IMR-90 (cell line): Measurements from ENCODE around the gene MORC1. TPM values are rescaled to one million over a fixed set of nuclear protein-coding genes. Genes with fewer than 3 reads are reported as not detected.

Source experiments
- ATAC-seq: fragments of 200-7000 bp; cut with Tn5 transposase; 2 replicates; pipeline ENCODE4 v1.9.1; 2020; ENCODE audit warnings: low read depth, mild to moderate bottlenecking, moderate library complexity
- BruUV-seq: library from RNA; stranded (reverse); fragments of 400-500 nt; replicated peaks from 2 replicates; lab custom pipeline; 2021; lab: Mats Ljungman, UMichigan
- CTCF ChIA-PET: fragments of 300-600 bp; formaldehyde crosslinking; extraction: SDS; loops from one replicate; lab custom pipeline; 2021; ENCODE audit warnings: antibody characterized with exemption; lab: Yijun Ruan, JAX
- POLR2A ChIA-PET: fragments of 300-600 bp; sonication (Branson Sonifier 250); formaldehyde crosslinking; loops from one replicate; lab custom pipeline; 2022; ENCODE audit warnings: antibody characterized with exemption; ENCODE audit not compliant: unreplicated experiment; lab: Charles Lee
- DNase-seq: peaks from one replicate; pipeline ENCODE4 v3.0.0; 2013
- H2AFZ ChIP-seq: replicated peaks from 2 replicates; pipeline ENCODE3; 2013; ENCODE audit warnings: low read length, mild to moderate bottlenecking; ENCODE audit not compliant: poor library complexity
- H2AK5ac ChIP-seq: 2 replicates; pipeline ENCODE4 v1.6.1; 2013; ENCODE audit warnings: low read depth, low read length, inconsistent platforms
- H2AK9ac ChIP-seq: replicated peaks from 2 replicates; pipeline ENCODE3; 2013; ENCODE audit warnings: mild to moderate bottlenecking, low read depth, low read length, moderate library complexity; ENCODE audit not compliant: poor library complexity
- H2BK120ac ChIP-seq: 2 replicates; pipeline ENCODE4 v1.6.1; 2013; ENCODE audit warnings: low read depth, low read length, inconsistent platforms
- H2BK15ac ChIP-seq: 3 replicates; pipeline ENCODE4 v1.6.1; 2013; ENCODE audit warnings: low read depth, low read length, inconsistent platforms
- H2BK20ac ChIP-seq: 2 replicates; pipeline ENCODE4 v1.6.1; 2013; ENCODE audit warnings: low read depth, mild to moderate bottlenecking, inconsistent platforms, low read length, moderate library complexity
- H2BK5ac ChIP-seq: 2 replicates; pipeline ENCODE4 v1.6.1; 2013; ENCODE audit warnings: mild to moderate bottlenecking, low read depth, low read length, inconsistent platforms; ENCODE audit not compliant: poor library complexity, severe bottlenecking
- H3K14ac ChIP-seq: replicated peaks from 2 replicates; pipeline ENCODE4 v1.6.1; 2013; ENCODE audit warnings: low read depth, low read length, inconsistent platforms
- H3K18ac ChIP-seq: 2 replicates; pipeline ENCODE4 v1.6.1; 2013; ENCODE audit warnings: low read depth, low read length, control low read depth
- H3K23ac ChIP-seq: 2 replicates; pipeline ENCODE4 v1.6.1; 2013; ENCODE audit warnings: low read depth, low read length, inconsistent platforms
- H3K27ac ChIP-seq: 2 replicates; pipeline ENCODE4 v1.5.1; 2013; ENCODE audit warnings: mild to moderate bottlenecking, control low read depth, low read length; ENCODE audit not compliant: insufficient read depth
- H3K27me3 ChIP-seq: 2 replicates; pipeline ENCODE4 v1.6.1; 2013; ENCODE audit warnings: low read length; ENCODE audit not compliant: control insufficient read depth, insufficient read depth
- H3K36me3 ChIP-seq: 2 replicates; pipeline ENCODE4 v1.6.1; 2013; ENCODE audit warnings: low read length, mixed read lengths; ENCODE audit not compliant: control insufficient read depth, insufficient read depth
- H3K4ac ChIP-seq: 2 replicates; pipeline ENCODE4 v1.6.1; 2013; ENCODE audit warnings: low read depth, low read length, inconsistent platforms
- H3K4me1 ChIP-seq: 2 replicates; pipeline ENCODE4 v1.6.1; 2013; ENCODE audit warnings: low read length, mixed read lengths; ENCODE audit not compliant: control insufficient read depth, insufficient read depth
- H3K4me2 ChIP-seq: 2 replicates; pipeline ENCODE4 v1.6.1; 2013; ENCODE audit warnings: low read depth, mild to moderate bottlenecking, control low read depth, low read length, moderate library complexity
- H3K4me3 ChIP-seq: 2 replicates; pipeline ENCODE4 v1.5.1; 2013; ENCODE audit warnings: low read depth, mild to moderate bottlenecking, control low read depth, low read length, moderate library complexity; ENCODE audit not compliant: insufficient read depth
- H3K56ac ChIP-seq: 2 replicates; pipeline ENCODE4 v1.6.1; 2013; ENCODE audit warnings: low read length, inconsistent platforms; ENCODE audit not compliant: insufficient read depth; ENCODE audit errors: extremely low read depth
- H3K79me1 ChIP-seq, 2 experiments: 2 replicates each; pipeline ENCODE4 v1.6.1; 2013; ENCODE audit warnings: low read length in 2 of 2, inconsistent platforms in 1 of 2, low read depth in 1 of 2
- H3K9ac ChIP-seq: 2 replicates; pipeline ENCODE4 v1.6.1; 2013; ENCODE audit warnings: low read depth, low read length, control low read depth
- H3K9me1 ChIP-seq: 2 replicates; pipeline ENCODE4 v1.6.1; 2013; ENCODE audit warnings: low read length, inconsistent platforms; ENCODE audit not compliant: insufficient read depth
- H3K9me3 ChIP-seq: 2 replicates; pipeline ENCODE4 v1.6.1; 2013; ENCODE audit warnings: low read length; ENCODE audit not compliant: control insufficient read depth, insufficient read depth
- H4K20me1 ChIP-seq: 2 replicates; pipeline ENCODE4 v1.6.1; 2013; ENCODE audit warnings: low read length, inconsistent platforms; ENCODE audit not compliant: insufficient read depth
- H4K5ac ChIP-seq: 2 replicates; pipeline ENCODE4 v1.6.1; 2013; ENCODE audit warnings: mild to moderate bottlenecking, low read depth, low read length, control low read depth
- H4K8ac ChIP-seq, 2 experiments: 2 replicates each; pipeline ENCODE4 v1.6.1; 2013; ENCODE audit warnings: low read depth in 2 of 2, low read length in 2 of 2, control low read depth in 1 of 2, inconsistent platforms in 1 of 2
- H4K91ac ChIP-seq: 2 replicates; pipeline ENCODE4 v1.6.1; 2013; ENCODE audit warnings: low read depth, low read length, inconsistent platforms; ENCODE audit not compliant: insufficient read depth
- BHLHE40 ChIP-seq: fragments of 150-350 bp; IDR thresholded peaks from 2 replicates; pipeline ENCODE4 v1.6.1; 2016; ENCODE audit warnings: mild to moderate bottlenecking, low read depth, low read length
- CEBPB ChIP-seq: IDR thresholded peaks from 2 replicates; pipeline ENCODE4 v1.6.1; 2012; ENCODE audit warnings: low read depth, low read length, improper control_type of control experiment
- CHD1 ChIP-seq: IDR thresholded peaks from 2 replicates; pipeline ENCODE4 v1.6.1; 2012; ENCODE audit warnings: low read depth, low read length, improper control_type of control experiment
- ELK1 ChIP-seq: fragments of 150-350 bp; IDR thresholded peaks from 2 replicates; pipeline ENCODE4 v1.6.1; 2016; ENCODE audit warnings: low read depth, mild to moderate bottlenecking, low read length, moderate library complexity, borderline replicate concordance
- FOS ChIP-seq: fragments of 150-350 bp; IDR thresholded peaks from 2 replicates; pipeline ENCODE4 v1.6.1; 2016; ENCODE audit warnings: low read depth, low read length
- MAFK ChIP-seq: IDR thresholded peaks from 2 replicates; pipeline ENCODE4 v1.6.1; 2012; ENCODE audit warnings: low read depth, low read length, improper control_type of control experiment
- MAZ ChIP-seq: IDR thresholded peaks from 2 replicates; pipeline ENCODE4 v1.6.1; 2012; ENCODE audit warnings: low read depth, mild to moderate bottlenecking, low read length, improper control_type of control experiment, moderate library complexity, borderline replicate concordance
- MXI1 ChIP-seq: IDR thresholded peaks from 2 replicates; pipeline ENCODE4 v1.6.1; 2012; ENCODE audit warnings: low read depth, mild to moderate bottlenecking, low read length, moderate library complexity, borderline replicate concordance
- NFE2L2 ChIP-seq: fragments of 150-350 bp; IDR thresholded peaks from 2 replicates; pipeline ENCODE4 v1.6.1; 2016; ENCODE audit warnings: low read depth, mild to moderate bottlenecking, low read length
- POLR2A ChIP-seq: IDR thresholded peaks from 2 replicates; pipeline ENCODE4 v1.6.1; 2012; ENCODE audit warnings: mild to moderate bottlenecking, low read depth, low read length
- RAD21 ChIP-seq: IDR thresholded peaks from 2 replicates; pipeline ENCODE4 v1.6.1; 2012; ENCODE audit warnings: low read length, improper control_type of control experiment
- RCOR1 ChIP-seq: IDR thresholded peaks from 2 replicates; pipeline ENCODE4 v1.6.1; 2012; ENCODE audit warnings: mild to moderate bottlenecking, low read length, improper control_type of control experiment; ENCODE audit not compliant: insufficient replicate concordance
- RFX5 ChIP-seq: IDR thresholded peaks from 2 replicates; pipeline ENCODE4 v1.8.0; 2012; ENCODE audit warnings: low read depth, mild to moderate bottlenecking, low read length, moderate library complexity
- SMC3 ChIP-seq: fragments of 150-350 bp; IDR thresholded peaks from 2 replicates; pipeline ENCODE4 v1.6.1; 2016; ENCODE audit warnings: low read depth, mild to moderate bottlenecking, antibody characterized with exemption, low read length, moderate library complexity
- USF2 ChIP-seq: fragments of 150-350 bp; IDR thresholded peaks from 2 replicates; pipeline ENCODE4 v1.6.1; 2017; ENCODE audit warnings: mild to moderate bottlenecking, antibody characterized with exemption, low read length, low read depth
- WGBS, 2 experiments: methylation state at CpG; one replicate each; pipeline versions ENCODE4 v1.1.5 to v1.1.7; 2013; ENCODE audit warnings: missing lambda C conversion rate in 2 of 2; ENCODE audit not compliant: insufficient read length in 1 of 2; ENCODE audit errors: extremely low coverage in 2 of 2; 5-methylcytosine and 5-hydroxymethylcytosine counted together
- dilution Hi-C: fragments of 300-500 bp; cut with HindIII; formaldehyde crosslinking; loops from one replicate; pipeline ENCODE4 v1.14.3; 2018; ENCODE audit warnings: low sequenced_read_pairs; ENCODE audit not compliant: unreplicated experiment
- in situ Hi-C: fragments of 300-500 bp; cut with MboI; formaldehyde crosslinking; loops from 3 replicates; pipeline ENCODE4 v1.14.3; 2019; ENCODE audit warnings: low sequenced_read_pairs, inconsistent platforms, mixed read lengths
- intact Hi-C: fragments of 100-400 bp; cut with micrococcal nuclease; formaldehyde crosslinking; loops from 2 replicates; pipeline ENCODE4 v1.10.0; 2022
- polyA plus RNA-seq, 3 experiments: library from polyadenylated mRNA; depleted of rRNA; stranded (reverse); fragments of >200 nt; gene quantifications; 2 replicates each; pipeline ENCODE4 v1.2.3, GENCODE V29; 2012; ENCODE audit warnings: low replicate concordance in 1 of 3
- total RNA-seq: library from RNA; depleted of rRNA; stranded (reverse); fragments of >200 nt; gene quantifications from 2 replicates; pipeline ENCODE4 v1.2.3, GENCODE V29; 2012
- TF ChIP-seq, protein P1 (sequence below): conservative IDR thresholded peaks from 2 replicates; pipeline ENCODE4 v1.5.1; 2012; ENCODE audit warnings: mild to moderate bottlenecking, low read depth, low read length, improper control_type of control experiment

MORC1 gene
- total and polyA plus RNA-seq, 2 of the 4 experiments (the other 2 are of a cell fraction): not detected

GRCh38 chr3:109116031-109116430, 1.9 kb downstream of the MORC1 start:
- no peak overlapping the region for H4K91ac ChIP-seq
- H4K8ac ChIP-seq: no peak overlapping the region
- no peak overlapping the region for H3K56ac ChIP-seq
- no TSS peak for BruUV-seq
- no peak overlapping the region for H3K27ac ChIP-seq
- ChIA-PET CTCF (interaction anchor here (0.9 kb wide), 1 partner anchor 14 kb away, joined by 4 read pairs; no protein-coding TSS in a partner anchor), POLR2A (no interaction called here)
- no peak overlapping the region for H3K4ac ChIP-seq
- no peaks in the 10 kb centered on the region for H4K20me1 ChIP-seq
- WGBS, 2 experiments: 22% methylated on average over 1 of the region's 2 CpGs; no CpG with 5 or more reads in 1 of the 2 experiments
- H2BK15ac ChIP-seq: no peak overlapping the region
- H3K36me3 ChIP-seq: no peaks in the 10 kb centered on the region
- ATAC-seq: no peak
- no peak overlapping the region for H3K14ac ChIP-seq
- in situ Hi-C loops (no loop called here), dilution Hi-C loops (no loop called here), intact Hi-C loops (no loop called here)
- no peaks in the 10 kb centered on the region for H3K79me1 ChIP-seq
- H3K23ac ChIP-seq: no peak overlapping the region
- H3K4me2 ChIP-seq: no peak overlapping the region
- no peak overlapping the region for H3K18ac ChIP-seq
- no peak overlapping the region for H2AK9ac ChIP-seq
- DNase-seq: no peak
- H3K9me1 ChIP-seq: no peaks in the 10 kb centered on the region
- no peak overlapping the region for H2BK20ac ChIP-seq
- no peak overlapping the region for H2AK5ac ChIP-seq
- H3K27me3 ChIP-seq: no peaks in the 10 kb centered on the region
- no peak overlapping the region for H2AFZ ChIP-seq
- no peak overlapping the region for H3K9ac ChIP-seq
- no peak overlapping the region for H4K5ac ChIP-seq
- no peak overlapping the region for H3K4me3 ChIP-seq
- no peaks in the 10 kb centered on the region; the same call in 1 of the 2 replicates for H3K9me3 ChIP-seq
- H2BK120ac ChIP-seq: no peak overlapping the region
- TF ChIP-seq CHD1: no peak
- TF ChIP-seq SMC3: no peak
- TF ChIP-seq, protein P1, sequence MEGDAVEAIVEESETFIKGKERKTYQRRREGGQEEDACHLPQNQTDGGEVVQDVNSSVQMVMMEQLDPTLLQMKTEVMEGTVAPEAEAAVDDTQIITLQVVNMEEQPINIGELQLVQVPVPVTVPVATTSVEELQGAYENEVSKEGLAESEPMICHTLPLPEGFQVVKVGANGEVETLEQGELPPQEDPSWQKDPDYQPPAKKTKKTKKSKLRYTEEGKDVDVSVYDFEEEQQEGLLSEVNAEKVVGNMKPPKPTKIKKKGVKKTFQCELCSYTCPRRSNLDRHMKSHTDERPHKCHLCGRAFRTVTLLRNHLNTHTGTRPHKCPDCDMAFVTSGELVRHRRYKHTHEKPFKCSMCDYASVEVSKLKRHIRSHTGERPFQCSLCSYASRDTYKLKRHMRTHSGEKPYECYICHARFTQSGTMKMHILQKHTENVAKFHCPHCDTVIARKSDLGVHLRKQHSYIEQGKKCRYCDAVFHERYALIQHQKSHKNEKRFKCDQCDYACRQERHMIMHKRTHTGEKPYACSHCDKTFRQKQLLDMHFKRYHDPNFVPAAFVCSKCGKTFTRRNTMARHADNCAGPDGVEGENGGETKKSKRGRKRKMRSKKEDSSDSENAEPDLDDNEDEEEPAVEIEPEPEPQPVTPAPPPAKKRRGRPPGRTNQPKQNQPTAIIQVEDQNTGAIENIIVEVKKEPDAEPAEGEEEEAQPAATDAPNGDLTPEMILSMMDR: no peak
- TF ChIP-seq CEBPB: no peak
- no peak for TF ChIP-seq POLR2A
- no peak for TF ChIP-seq RAD21
- no peak for TF ChIP-seq MXI1
- TF ChIP-seq FOS: no peak
- TF ChIP-seq ELK1: no peak
- TF ChIP-seq USF2: no peak
- no peak for TF ChIP-seq MAZ
- no peak for TF ChIP-seq NFE2L2
- TF ChIP-seq RCOR1: no peak
- no peak for TF ChIP-seq RFX5
- no peak for TF ChIP-seq BHLHE40
- no peak for TF ChIP-seq MAFK
- no peak overlapping the region for H2BK5ac ChIP-seq
- peaks cover 2% of the 10 kb centered on the region; the same call in 1 of the 2 replicates for H3K4me1 ChIP-seq
